Tibial nerve (tissue), 4 donors: Measurements from ENCODE around the gene IPO9. TPM values are rescaled to one million over a fixed set of nuclear protein-coding genes. Genes with fewer than 3 reads are reported as not detected.

Source experiments
- DNase-seq, 2 donors: peaks; one replicate each; pipeline ENCODE4 v3.0.0-alpha.2; 2019; ENCODE audit warnings: low spot score in 2 of 2
- H3K27ac ChIP-seq, 4 donors: fragments of 200-600 bp; sonication (generic) in 3 of 4; one replicate each; pipeline ENCODE4 v1.5.1; 2017 to 2019; ENCODE audit warnings: mild to moderate bottlenecking in 1 of 4
- H3K27me3 ChIP-seq, 2 donors: fragments of 200-600 bp; sonication (generic) in 1 of 2; one replicate each; pipeline versions ENCODE4 v1.5.1 to v1.6.0; 2017 to 2019
- H3K36me3 ChIP-seq, 3 donors: fragments of 200-600 bp; sonication (generic); one replicate each; pipeline ENCODE4 v1.5.1; 2018 to 2019
- H3K4me1 ChIP-seq, 4 donors: fragments of 200-600 bp; sonication (generic) in 3 of 4; one replicate each; pipeline ENCODE4 v1.5.1; 2017 to 2019
- H3K4me3 ChIP-seq, 4 donors: fragments of 200-600 bp; sonication (generic) in 3 of 4; one replicate each; pipeline ENCODE4 v1.5.1; 2017 to 2019; ENCODE audit warnings: mild to moderate bottlenecking in 1 of 4, moderate library complexity in 1 of 4
- H3K9me3 ChIP-seq, 4 donors: fragments of 200-600 bp; sonication (generic) in 3 of 4; one replicate each; pipeline ENCODE4 v1.5.1; 2017 to 2019
- EP300 ChIP-seq, 2 donors: sonication (generic); formaldehyde crosslinking; IDR thresholded peaks; one replicate each; pipeline ENCODE4 v1.6.1; 2017; ENCODE audit warnings: antibody characterized with exemption in 2 of 2, mild to moderate bottlenecking in 1 of 2
- POLR2A ChIP-seq, 2 donors: fragments of 450-650 bp; IDR thresholded peaks; one replicate each; pipeline ENCODE4 v1.6.1; 2017; ENCODE audit warnings: antibody characterized with exemption in 2 of 2, mild to moderate bottlenecking in 2 of 2, moderate library complexity in 2 of 2
- WGBS, 2 donors: methylation state at CpG; one replicate each; pipeline ENCODE4 v1.1.5; 2018; 5-methylcytosine and 5-hydroxymethylcytosine counted together
- total RNA-seq, 4 donors: library from RNA; depleted of rRNA; stranded (reverse); fragments of >200 nt; gene quantifications; one replicate each; pipeline ENCODE4 v1.1.0, GENCODE V29; 2016
- TF ChIP-seq, protein P1 (sequence below), 5 experiments: fragments of 200-600 bp in 3 of 5; fragments of 450-650 bp in 2 of 5; sonication (generic) in 3 of 5; IDR thresholded peaks; one replicate each; pipeline ENCODE4 v1.5.1; 2016 to 2019; ENCODE audit warnings: antibody characterized with exemption in 5 of 5, mild to moderate bottlenecking in 3 of 5, moderate library complexity in 2 of 5

The IPO9 gene
- total RNA-seq = 10 to 100 TPM; 13.3 to 22.1 (median 15.3) TPM

DNA sequence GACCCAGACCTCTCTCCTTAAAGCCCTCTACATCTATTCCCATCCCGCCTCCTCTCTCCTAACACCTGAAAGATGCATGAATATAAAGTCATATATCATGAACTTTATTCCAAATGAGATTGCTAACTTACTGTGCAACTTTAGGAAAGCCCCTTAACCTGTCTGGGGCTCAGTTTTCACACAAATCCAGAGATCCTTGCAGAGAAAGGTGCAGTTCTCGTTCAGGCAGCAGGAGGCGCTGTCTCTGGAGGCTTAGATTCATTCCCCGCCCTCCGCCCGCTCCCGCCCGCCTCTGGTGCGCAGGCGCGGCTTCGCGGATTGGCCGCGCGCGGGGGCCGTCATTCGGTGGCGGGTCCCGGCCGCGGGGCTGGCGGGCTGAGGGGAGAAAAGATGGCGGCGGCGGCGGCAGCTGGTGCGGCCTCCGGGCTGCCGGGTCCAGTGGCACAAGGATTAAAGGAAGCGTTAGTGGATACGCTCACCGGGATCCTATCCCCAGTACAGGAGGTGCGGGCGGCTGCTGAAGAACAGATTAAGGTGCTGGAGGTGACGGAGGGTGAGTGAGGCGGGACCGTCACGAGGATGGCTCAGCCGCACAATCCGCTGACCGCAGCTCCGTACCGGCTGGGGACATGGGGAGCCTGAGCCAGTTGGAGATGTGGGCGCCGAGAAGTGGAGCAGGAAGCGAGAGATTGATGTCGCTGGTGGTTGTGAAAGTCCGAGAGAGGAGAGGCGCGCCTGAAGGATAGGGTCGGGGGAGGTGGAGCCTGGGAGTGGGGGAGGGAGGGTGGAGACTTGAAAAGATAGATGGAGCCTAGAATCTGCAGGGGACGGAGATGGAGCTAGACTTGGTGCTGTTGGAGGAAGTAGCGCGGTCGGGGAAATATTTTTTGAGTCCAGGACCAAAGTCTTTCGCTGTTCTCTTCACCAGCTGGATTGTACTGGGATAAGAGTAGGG is at the start of gene IPO9:
Gene IPO9, plus strand, starts transcription at position 338 of the 955 bp plus-strand sequence. Its CDS starts 53 bp downstream, at position 391.
- DNase-seq = peak; percentile 93 to 97
- Histone ChIP-seq H3K27me3 (no peaks in the 10 kb centered on the region), H3K4me1 (peaks cover 0 to 51% (median 19%) of the 10 kb centered on the region in 4 donors), H3K4me3 (peak within 1 kb of the TSS; percentile 67 to 94 (median 86)), H3K27ac (peak within 1 kb of the TSS; percentile 85 to 93 (median 91)), H3K36me3 (no peaks in the 10 kb centered on the region), H3K9me3 (no peaks in the 10 kb centered on the region)
- TF ChIP-seq, protein P1, sequence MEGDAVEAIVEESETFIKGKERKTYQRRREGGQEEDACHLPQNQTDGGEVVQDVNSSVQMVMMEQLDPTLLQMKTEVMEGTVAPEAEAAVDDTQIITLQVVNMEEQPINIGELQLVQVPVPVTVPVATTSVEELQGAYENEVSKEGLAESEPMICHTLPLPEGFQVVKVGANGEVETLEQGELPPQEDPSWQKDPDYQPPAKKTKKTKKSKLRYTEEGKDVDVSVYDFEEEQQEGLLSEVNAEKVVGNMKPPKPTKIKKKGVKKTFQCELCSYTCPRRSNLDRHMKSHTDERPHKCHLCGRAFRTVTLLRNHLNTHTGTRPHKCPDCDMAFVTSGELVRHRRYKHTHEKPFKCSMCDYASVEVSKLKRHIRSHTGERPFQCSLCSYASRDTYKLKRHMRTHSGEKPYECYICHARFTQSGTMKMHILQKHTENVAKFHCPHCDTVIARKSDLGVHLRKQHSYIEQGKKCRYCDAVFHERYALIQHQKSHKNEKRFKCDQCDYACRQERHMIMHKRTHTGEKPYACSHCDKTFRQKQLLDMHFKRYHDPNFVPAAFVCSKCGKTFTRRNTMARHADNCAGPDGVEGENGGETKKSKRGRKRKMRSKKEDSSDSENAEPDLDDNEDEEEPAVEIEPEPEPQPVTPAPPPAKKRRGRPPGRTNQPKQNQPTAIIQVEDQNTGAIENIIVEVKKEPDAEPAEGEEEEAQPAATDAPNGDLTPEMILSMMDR (IDR thresholded peaks at IDR 0.05) = peak; percentile 93 to 99 (median 97)
- TF ChIP-seq POLR2A (IDR thresholded peaks at IDR 0.05) = peak; percentile 60 to 84
- TF ChIP-seq EP300 (IDR thresholded peaks at IDR 0.05) = peak in 1 of 2 donors; percentile 80
- WGBS, 2 donors = 1 to 2% methylated on average over 54 to 58 of the region's 58 CpGs

DNA sequence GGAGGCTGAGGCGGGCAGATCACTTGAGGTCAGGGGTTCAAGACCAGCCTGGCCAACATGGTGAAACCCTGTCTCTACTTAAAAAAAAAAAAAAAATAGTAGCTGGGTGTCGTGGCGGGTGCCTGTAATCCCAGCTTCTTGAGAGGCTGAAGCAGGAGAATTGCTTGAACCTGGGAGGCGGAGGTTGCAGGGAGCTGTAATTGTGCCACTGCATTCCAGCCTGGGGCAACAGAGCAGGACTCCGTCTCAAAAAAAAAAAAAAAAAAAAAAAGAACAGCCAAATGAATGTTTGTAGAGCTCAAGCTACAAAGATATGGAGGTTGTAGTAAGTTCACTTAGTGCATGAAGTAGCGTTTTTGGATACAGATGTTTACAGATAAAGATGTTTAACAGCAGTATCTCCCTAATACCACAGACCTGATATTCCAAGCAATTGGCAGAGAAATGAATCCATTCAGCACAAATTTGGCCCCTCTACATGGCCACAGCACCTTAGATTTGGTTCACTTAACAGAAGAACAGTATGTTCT is 49.5 kb upstream of the IPO9 start:
- peaks cover 0 to 31% (median 5%) of the 10 kb centered on the region in 4 donors for H3K4me1 ChIP-seq
- peaks cover 2 to 42% (median 7%) of the 10 kb centered on the region in 3 donors for H3K36me3 ChIP-seq
- H3K27me3 ChIP-seq = no peaks in the 10 kb centered on the region
- no peak overlapping the region for H3K4me3 ChIP-seq
- peak overlapping the region in 2 of 4 donors; percentile 21 to 26 for H3K27ac ChIP-seq
- 77% methylated on average over 6 of the region's 6 CpGs for WGBS, 2 donors
- TF ChIP-seq POLR2A (IDR thresholded peaks at IDR 0.05) (no peak), EP300 (IDR thresholded peaks at IDR 0.05) (no peak)
- TF ChIP-seq, protein P1 (IDR thresholded peaks at IDR 0.05) = no peak
- DNase-seq = no peak
- H3K9me3 ChIP-seq = no peaks in the 10 kb centered on the region

DNA sequence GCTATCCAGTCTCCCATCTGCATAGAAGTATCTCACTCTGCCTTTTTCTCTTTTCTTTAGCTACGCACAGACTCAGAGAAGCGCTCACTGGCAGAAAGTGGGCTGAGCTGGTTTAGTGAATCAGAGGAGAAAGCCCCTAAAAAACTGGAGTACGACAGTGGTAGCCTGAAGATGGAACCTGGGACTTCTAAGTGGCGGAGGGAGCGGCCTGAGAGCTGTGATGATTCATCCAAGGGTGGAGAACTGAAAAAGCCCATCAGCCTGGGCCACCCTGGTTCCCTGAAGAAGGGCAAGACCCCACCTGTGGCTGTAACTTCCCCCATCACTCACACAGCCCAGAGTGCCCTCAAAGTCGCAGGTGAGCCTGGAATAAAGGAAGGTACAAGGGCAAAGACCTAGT is 48.0 kb upstream of the IPO9 start:
- no peaks in the 10 kb centered on the region for H3K9me3 ChIP-seq
- no peak overlapping the region for H3K4me3 ChIP-seq
- no peak for DNase-seq
- peaks cover 0 to 31% (median 5%) of the 10 kb centered on the region in 4 donors for H3K4me1 ChIP-seq
- no peak for TF ChIP-seq EP300 (IDR thresholded peaks at IDR 0.05)
- WGBS, 2 donors = 91 to 95% methylated on average over 6 of the region's 6 CpGs
- no peak overlapping the region for H3K27ac ChIP-seq
- peaks cover 2 to 54% (median 7%) of the 10 kb centered on the region in 3 donors for H3K36me3 ChIP-seq
- H3K27me3 ChIP-seq = no peaks in the 10 kb centered on the region

GRCh38 chr1:201781437-201781836 is 47.5 kb upstream of the IPO9 start:
- Histone ChIP-seq H3K27me3 (no peaks in the 10 kb centered on the region), H3K9me3 (no peaks in the 10 kb centered on the region), H3K4me1 (peaks cover 0 to 33% (median 5%) of the 10 kb centered on the region in 4 donors), H3K4me3 (no peak overlapping the region), H3K27ac (no peak overlapping the region), H3K36me3 (peaks cover 2 to 59% (median 7%) of the 10 kb centered on the region in 3 donors)
- DNase-seq = no peak
- WGBS, 2 donors = 86 to 93% methylated on average over 1 of the region's 1 CpG
- TF ChIP-seq POLR2A (IDR thresholded peaks at IDR 0.05) (no peak), EP300 (IDR thresholded peaks at IDR 0.05) (no peak)
- TF ChIP-seq, protein P1 (IDR thresholded peaks at IDR 0.05) = no peak

DNA sequence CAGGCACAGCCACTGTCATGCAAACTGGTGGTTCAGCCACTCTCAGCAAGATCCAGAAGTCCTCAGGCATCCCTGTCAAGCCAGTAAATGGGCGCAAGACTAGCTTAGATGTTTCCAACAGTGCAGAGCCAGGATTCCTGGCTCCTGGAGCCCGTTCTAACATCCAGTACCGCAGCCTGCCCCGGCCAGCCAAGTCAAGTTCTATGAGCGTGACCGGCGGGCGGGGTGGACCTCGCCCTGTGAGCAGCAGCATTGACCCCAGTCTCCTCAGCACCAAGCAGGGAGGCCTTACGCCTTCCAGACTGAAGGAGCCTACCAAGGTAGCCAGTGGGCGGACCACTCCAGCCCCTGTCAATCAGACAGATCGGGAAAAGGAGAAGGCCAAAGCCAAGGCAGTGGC is 46.6 kb upstream of the IPO9 start:
- no peak for DNase-seq
- TF ChIP-seq POLR2A (IDR thresholded peaks at IDR 0.05) (no peak), EP300 (IDR thresholded peaks at IDR 0.05) (no peak)
- TF ChIP-seq, protein P1 (IDR thresholded peaks at IDR 0.05) = no peak
- 82 to 98% methylated on average over 10 to 12 of the region's 12 CpGs for WGBS, 2 donors
- no peak overlapping the region for H3K4me3 ChIP-seq
- no peak overlapping the region for H3K27ac ChIP-seq
- H3K4me1 ChIP-seq = peaks cover 0 to 42% (median 4%) of the 10 kb centered on the region in 4 donors
- no peaks in the 10 kb centered on the region for H3K9me3 ChIP-seq
- H3K36me3 ChIP-seq = peaks cover 2 to 66% (median 7%) of the 10 kb centered on the region in 3 donors
- H3K27me3 ChIP-seq = no peaks in the 10 kb centered on the region
